CD4-positive, alpha-beta T cell (primary cell): ENCODE data around the gene SLC26A9. TPM values are rescaled to one million over a fixed set of nuclear protein-coding genes. Genes with fewer than 3 reads are reported as not detected.

Source experiments
- ATAC-seq: fragments of 200-7000 bp; cut with Tn5 transposase; one replicate; pipeline ENCODE4 v1.10.0; 2022; ENCODE audit warnings: mild to moderate bottlenecking; ENCODE audit not compliant: poor library complexity
- CTCF ChIA-PET: fragments of 350-600 bp; sonication (Branson Sonifier 250); formaldehyde crosslinking; loops from one replicate; lab custom pipeline; 2021; ENCODE audit warnings: antibody characterized with exemption, inconsistent platforms; lab: Charles Lee
- POLR2A ChIA-PET: fragments of 350-600 bp; sonication (Branson Sonifier 250); formaldehyde crosslinking; loops from one replicate; lab custom pipeline; 2021; ENCODE audit warnings: antibody characterized with exemption, inconsistent platforms; lab: Charles Lee
- DNase-seq, 14 experiments: peaks; one replicate each; pipeline ENCODE4 v3.0.0-alpha.2; 2013 to 2020; ENCODE audit warnings: mixed read lengths in 2 of 14
- H3K27ac ChIP-seq, 2 donors: one replicate each; pipeline versions ENCODE4 v1.5.1 to v1.7.0; 2013; ENCODE audit warnings: low read length in 2 of 2, low read depth in 1 of 2, mild to moderate bottlenecking in 1 of 2
- H3K27me3 ChIP-seq, 2 experiments: 1 replicate in 1 of 2; 2 replicates in 1 of 2; pipeline versions ENCODE4 v1.6.1 to v1.7.0; 2013; ENCODE audit warnings: low read length in 2 of 2, control low read depth in 1 of 2, mild to moderate bottlenecking in 1 of 2, moderate library complexity in 1 of 2; ENCODE audit not compliant: insufficient read depth in 2 of 2, control insufficient read depth in 1 of 2
- H3K36me3 ChIP-seq: one replicate; pipeline ENCODE4 v1.6.1; 2013; ENCODE audit warnings: low read length, control low read depth; ENCODE audit not compliant: insufficient read depth
- H3K4me1 ChIP-seq: one replicate; pipeline ENCODE4 v1.6.1; 2013; ENCODE audit warnings: low read length, control low read depth; ENCODE audit not compliant: insufficient read depth
- H3K4me3 ChIP-seq: one replicate; pipeline ENCODE4 v1.5.1; 2013; ENCODE audit warnings: mild to moderate bottlenecking, low read length, moderate library complexity
- H3K9me3 ChIP-seq, 2 experiments: 1 replicate in 1 of 2; 2 replicates in 1 of 2; pipeline versions ENCODE4 v1.6.1 to v1.7.0; 2013; ENCODE audit warnings: low read length in 2 of 2, mild to moderate bottlenecking in 2 of 2, control low read depth in 1 of 2, moderate library complexity in 1 of 2; ENCODE audit not compliant: control insufficient read depth in 1 of 2, insufficient read depth in 1 of 2
- H3K27ac Mint-ChIP-seq: one replicate; pipeline ENCODE4 v1.8.0; 2020; ENCODE audit warnings: mixed read lengths
- H3K27me3 Mint-ChIP-seq: one replicate; pipeline ENCODE4 v1.8.0; 2021; ENCODE audit warnings: mixed read lengths
- H3K36me3 Mint-ChIP-seq: one replicate; pipeline ENCODE4 v1.8.0; 2021; ENCODE audit warnings: low read depth, mixed read lengths
- H3K4me1 Mint-ChIP-seq: one replicate; pipeline ENCODE4 v1.8.0; 2021; ENCODE audit warnings: low read depth, mixed read lengths
- H3K4me3 Mint-ChIP-seq: one replicate; pipeline ENCODE4 v1.8.0; 2020; ENCODE audit warnings: mild to moderate bottlenecking, mixed read lengths
- H3K9me3 Mint-ChIP-seq: one replicate; pipeline ENCODE4 v1.8.0; 2020; ENCODE audit warnings: mixed read lengths
- intact Hi-C, 2 experiments: fragments of 100-400 bp; cut with DNase I in 1 of 2; cut with micrococcal nuclease in 1 of 2; formaldehyde crosslinking; loops; one replicate each; pipeline versions ENCODE4 v1.15.1 to v1.9.0; 2023 to 2025; cut with DNase I, micrococcal nuclease
- total RNA-seq, 174 experiments: library from RNA in 2 of 174; stranded (reverse) in 2 of 174; gene quantifications; one replicate each; pipeline ENCODE4 v1.2.3 and lab custom pipeline; 2021 to 2026
- TF ChIP-seq, protein P1 (sequence below): fragments of 200-600 bp; IDR thresholded peaks from one replicate; pipeline ENCODE4 v1.8.0; 2022; ENCODE audit warnings: antibody characterized with exemption, mild to moderate bottlenecking

SLC26A9 gene
- total RNA-seq, 2 experiments from 2014 or later = not detected

DNA sequence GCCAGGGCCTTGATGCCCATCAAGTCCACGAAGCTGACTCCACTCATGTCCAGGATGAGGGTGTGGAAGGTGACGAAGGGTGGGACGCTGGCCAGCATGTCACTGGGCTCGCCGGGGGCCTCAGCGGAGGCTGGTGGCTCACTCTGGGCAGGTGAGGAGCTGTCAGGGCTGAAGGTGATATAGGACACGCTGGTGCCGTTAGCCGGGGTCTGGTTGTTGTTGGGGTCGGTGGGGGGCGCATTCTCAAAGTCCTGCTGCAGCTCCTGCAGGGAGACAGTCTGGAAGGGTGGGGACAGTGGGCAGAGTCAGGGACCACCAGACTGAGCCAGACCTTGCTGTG, 21.7 kb downstream of the SLC26A9 start:
- TF ChIP-seq, protein P1, sequence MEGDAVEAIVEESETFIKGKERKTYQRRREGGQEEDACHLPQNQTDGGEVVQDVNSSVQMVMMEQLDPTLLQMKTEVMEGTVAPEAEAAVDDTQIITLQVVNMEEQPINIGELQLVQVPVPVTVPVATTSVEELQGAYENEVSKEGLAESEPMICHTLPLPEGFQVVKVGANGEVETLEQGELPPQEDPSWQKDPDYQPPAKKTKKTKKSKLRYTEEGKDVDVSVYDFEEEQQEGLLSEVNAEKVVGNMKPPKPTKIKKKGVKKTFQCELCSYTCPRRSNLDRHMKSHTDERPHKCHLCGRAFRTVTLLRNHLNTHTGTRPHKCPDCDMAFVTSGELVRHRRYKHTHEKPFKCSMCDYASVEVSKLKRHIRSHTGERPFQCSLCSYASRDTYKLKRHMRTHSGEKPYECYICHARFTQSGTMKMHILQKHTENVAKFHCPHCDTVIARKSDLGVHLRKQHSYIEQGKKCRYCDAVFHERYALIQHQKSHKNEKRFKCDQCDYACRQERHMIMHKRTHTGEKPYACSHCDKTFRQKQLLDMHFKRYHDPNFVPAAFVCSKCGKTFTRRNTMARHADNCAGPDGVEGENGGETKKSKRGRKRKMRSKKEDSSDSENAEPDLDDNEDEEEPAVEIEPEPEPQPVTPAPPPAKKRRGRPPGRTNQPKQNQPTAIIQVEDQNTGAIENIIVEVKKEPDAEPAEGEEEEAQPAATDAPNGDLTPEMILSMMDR = no peak
- POLR2A ChIA-PET = no interaction called here
- Histone ChIP-seq H3K4me3 (no peak overlapping the region), H3K4me1 (no peaks in the 10 kb centered on the region), H3K36me3 (no peaks in the 10 kb centered on the region), H3K27me3 (peaks cover 0 to 2% of the 10 kb centered on the region in 2 experiments), H3K27ac (no peak overlapping the region), H3K9me3 (no peaks in the 10 kb centered on the region)
- DNase-seq (no peak), ATAC-seq (no peak)
- no peak overlapping the region for H3K27ac Mint-ChIP-seq
- CTCF ChIA-PET = no interaction called here
- H3K9me3 Mint-ChIP-seq = no peaks in the 10 kb centered on the region
- H3K4me3 Mint-ChIP-seq = no peak overlapping the region
- no peaks in the 10 kb centered on the region for H3K36me3 Mint-ChIP-seq
- H3K27me3 Mint-ChIP-seq = no peaks in the 10 kb centered on the region
- no peaks in the 10 kb centered on the region for H3K4me1 Mint-ChIP-seq
- intact Hi-C loops = no loop called here

DNA sequence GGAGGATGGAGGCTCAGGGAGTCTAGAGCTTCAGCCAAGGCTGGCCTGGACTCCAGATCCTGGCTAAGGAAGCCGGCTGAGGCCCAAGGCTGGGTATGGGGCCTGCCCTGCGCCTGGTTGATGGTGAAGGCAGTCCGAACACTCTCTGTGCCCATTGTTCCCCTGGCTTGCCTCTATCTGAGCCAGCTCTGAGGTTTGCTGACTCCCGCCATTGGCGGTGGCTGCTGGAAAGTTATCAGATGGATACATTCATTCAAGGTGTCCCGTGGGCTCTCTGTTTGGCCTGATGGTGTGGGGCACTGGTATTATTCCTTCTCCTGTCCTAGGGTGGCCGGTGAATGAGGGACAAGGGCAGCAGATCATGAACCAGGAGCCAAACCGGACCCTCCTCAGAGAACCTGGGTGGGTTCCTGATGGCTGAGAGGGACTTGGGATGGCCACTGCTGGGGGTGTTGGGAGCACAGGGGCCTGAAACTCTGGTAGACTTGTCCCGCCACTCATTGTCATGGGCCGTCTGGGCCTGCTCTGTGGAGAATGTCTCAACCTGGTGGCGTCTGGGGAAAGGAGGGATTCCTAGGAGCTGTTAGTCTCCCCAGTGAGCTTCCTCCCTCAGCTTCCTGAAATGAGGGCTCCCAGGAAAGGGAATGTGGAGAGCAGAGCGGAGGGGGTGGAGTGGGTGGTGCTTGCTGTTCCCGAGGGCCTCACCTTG, 22.2 kb downstream of the SLC26A9 start:
- no peak overlapping the region for H3K27ac Mint-ChIP-seq
- Histone ChIP-seq H3K4me1 (no peaks in the 10 kb centered on the region), H3K27me3 (no peaks in the 10 kb centered on the region), H3K27ac (no peak overlapping the region), H3K4me3 (no peak overlapping the region), H3K9me3 (no peaks in the 10 kb centered on the region), H3K36me3 (no peaks in the 10 kb centered on the region)
- TF ChIP-seq, protein P1 = no peak
- no peak overlapping the region for H3K4me3 Mint-ChIP-seq
- no peaks in the 10 kb centered on the region for H3K9me3 Mint-ChIP-seq
- CTCF ChIA-PET = no interaction called here
- H3K4me1 Mint-ChIP-seq = no peaks in the 10 kb centered on the region
- H3K27me3 Mint-ChIP-seq = no peaks in the 10 kb centered on the region
- POLR2A ChIA-PET = no interaction called here
- no peaks in the 10 kb centered on the region for H3K36me3 Mint-ChIP-seq
- intact Hi-C loops = no loop called here
- ATAC-seq = no peak
- DNase-seq = no peak

DNA sequence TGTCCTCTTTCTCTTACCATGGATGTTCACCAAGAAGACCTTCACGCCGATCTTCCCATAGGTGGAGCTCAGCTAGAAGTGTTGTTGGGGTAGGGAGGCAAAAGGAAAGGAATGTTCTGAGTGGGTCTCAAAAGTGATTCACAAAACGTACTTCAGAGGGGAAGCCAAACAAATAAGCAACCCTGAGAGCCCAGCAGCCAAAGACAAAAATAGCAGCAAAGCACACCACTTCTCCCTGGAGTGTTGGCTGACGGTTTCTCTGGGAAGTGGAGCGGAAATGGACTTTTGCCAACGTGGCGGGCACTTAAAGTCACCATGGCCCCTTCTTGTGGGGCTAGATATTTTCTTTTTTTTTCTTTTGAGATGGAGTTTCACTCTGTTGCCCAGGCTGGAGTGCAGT, 23.1 kb downstream of the SLC26A9 start:
- intact Hi-C loops = no loop called here
- no peaks in the 10 kb centered on the region for H3K27me3 Mint-ChIP-seq
- Histone ChIP-seq H3K27me3 (no peaks in the 10 kb centered on the region), H3K4me1 (no peaks in the 10 kb centered on the region), H3K9me3 (no peaks in the 10 kb centered on the region), H3K4me3 (no peak overlapping the region), H3K27ac (no peak overlapping the region), H3K36me3 (no peaks in the 10 kb centered on the region)
- ChIA-PET CTCF (no interaction called here), POLR2A (no interaction called here)
- H3K9me3 Mint-ChIP-seq = no peaks in the 10 kb centered on the region
- no peaks in the 10 kb centered on the region for H3K36me3 Mint-ChIP-seq
- ATAC-seq = no peak
- no peaks in the 10 kb centered on the region for H3K4me1 Mint-ChIP-seq
- H3K27ac Mint-ChIP-seq = no peak overlapping the region
- TF ChIP-seq, protein P1 = no peak
- no peak overlapping the region for H3K4me3 Mint-ChIP-seq
- DNase-seq = no peak
